ENCODE results near the gene TSPO.
"Not testable (repeated sequence)": the region's sequence is repeated elsewhere in the genome, so short reads cannot be mapped to it uniquely, and the experiment has no call there.

Gene TSPO

DNA sequence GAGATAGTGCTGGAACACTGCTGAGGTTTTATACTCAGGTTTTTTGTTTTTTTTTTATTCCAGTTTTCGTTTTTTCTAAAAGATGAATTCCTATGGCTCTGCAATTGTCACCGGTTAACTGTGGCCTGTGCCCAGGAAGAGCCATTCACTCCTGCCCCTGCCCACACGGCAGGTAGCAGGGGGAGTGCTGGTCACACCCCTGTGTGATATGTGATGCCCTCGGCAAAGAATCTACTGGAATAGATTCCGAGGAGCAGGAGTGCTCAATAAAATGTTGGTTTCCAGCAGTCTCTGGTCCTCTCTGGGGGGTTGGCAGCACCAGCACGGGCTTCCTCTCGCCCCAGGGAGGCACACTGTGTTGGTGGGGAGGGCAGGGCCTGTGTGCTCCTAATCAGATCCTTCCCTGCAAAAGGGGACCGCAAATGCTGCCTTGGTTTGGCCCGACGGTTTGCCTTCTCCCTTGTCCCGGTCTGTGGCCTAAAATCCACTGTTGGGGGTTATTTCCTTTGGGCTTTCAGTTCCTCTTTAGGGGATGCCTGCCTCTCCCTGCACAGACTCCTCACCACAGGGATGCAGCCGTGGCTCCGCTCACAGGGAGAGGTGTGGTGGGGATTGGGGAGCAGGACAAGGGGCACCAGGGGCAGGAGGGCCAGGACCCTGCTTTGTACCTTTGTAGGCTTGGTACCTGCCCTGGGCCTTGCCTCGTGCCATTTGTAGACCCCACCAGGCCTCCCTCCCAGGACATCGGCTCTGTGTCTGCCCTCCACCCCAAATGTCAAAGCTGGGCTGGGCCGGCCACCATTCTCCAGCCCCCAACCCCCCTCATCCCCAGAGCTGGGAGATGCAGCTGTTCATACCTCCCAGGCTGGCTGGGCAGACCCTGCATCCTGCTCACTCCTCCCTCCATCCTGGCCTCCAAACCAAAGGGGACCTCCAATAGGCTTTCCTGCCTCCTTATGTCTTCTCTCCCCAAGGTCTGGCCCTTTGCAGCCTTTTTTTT, 21.6 kb upstream of the TSPO start:
- no peak overlapping the region for H3K4me3 ChIP-seq (ENCODE audit: low read depth, low read length)
- no peak for DNase-seq (ENCODE audit: low read depth)

DNA sequence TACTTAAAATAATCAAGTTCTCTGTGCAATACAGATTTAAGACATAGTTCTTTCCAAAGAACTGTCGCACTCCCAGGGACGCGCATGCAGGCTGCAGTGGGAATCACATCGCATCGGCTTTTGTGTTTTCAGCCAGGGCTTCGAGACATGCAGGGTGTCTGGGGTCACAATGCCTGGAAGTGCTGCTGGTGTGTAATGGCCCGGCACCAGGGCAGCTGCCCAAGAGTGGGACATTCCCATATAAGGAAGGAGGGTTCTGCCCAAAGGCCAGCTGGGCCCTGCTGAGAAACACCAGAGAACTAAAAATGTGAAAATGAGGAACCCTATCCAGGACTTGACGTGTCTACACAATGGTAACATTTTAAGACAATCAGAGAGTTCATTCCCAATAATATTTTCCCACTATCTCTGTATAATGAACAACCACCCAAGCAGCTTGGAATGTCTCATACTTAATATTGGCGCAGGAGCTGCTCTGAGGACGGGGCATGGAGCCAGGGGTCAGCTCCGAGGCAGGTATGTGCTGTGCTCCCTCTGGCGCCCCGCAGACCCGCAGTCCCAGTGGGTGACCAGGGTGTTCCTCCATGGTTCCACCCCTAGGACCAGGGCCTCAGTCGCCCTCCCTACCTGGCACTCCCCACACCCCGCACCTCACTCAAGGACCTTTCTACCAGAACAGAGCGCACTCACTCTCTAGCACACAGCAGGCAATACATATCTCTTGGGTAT, 19.4 kb upstream of the TSPO start:
- H3K4me3 ChIP-seq (ENCODE audit: low read depth, low read length), result no peak overlapping the region

DNA sequence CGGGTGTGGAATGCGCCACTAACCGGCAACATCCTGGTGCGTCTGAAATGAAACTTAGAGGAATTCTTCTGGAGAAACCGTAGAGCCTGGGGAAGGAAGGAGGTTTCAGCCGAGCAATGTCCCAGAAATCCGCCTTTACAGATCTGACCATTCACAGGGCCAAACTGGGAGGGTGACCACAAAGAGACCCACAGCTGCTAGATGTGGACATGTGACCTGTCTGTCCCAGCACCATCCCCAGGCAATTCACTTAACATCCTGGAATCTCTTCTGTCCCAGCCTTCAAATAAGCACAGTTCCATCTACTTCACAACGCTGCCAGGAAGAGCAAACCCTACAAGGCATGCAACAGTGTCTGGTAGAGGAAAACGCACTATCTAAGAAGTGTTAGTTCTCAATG, 18.0 kb upstream of the TSPO start:
- no peak overlapping the region for H3K4me3 ChIP-seq (ENCODE audit: low read depth, low read length)
- DNase-seq (ENCODE audit: low read depth), result no peak

More for the DNA sequence above, 19.4 kb upstream of the TSPO start:
- DNase-seq (ENCODE audit: low read depth), result no peak

DNA sequence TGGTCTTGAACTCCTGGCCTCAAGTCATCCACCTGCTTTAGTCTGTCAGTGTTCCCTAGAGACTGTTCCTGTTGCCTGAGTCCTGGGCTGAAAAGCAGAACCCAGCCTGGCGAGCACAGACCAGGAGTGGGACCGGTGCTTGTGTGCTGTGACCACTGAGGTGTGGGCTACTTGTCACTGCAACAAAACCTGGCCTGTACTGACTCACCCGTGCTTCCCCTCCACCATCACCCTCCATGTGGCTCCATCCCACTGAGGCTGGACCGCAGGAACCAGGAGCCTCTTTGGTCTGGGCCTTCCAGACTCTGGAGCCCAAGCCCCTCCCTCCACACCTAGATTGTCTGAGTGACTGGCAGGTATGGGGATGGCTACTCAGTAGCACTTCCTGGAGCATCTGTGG, 16.8 kb upstream of the TSPO start:
- no peak overlapping the region for H3K4me3 ChIP-seq (ENCODE audit: low read depth, low read length)
- no peak for DNase-seq (ENCODE audit: low read depth)

DNA sequence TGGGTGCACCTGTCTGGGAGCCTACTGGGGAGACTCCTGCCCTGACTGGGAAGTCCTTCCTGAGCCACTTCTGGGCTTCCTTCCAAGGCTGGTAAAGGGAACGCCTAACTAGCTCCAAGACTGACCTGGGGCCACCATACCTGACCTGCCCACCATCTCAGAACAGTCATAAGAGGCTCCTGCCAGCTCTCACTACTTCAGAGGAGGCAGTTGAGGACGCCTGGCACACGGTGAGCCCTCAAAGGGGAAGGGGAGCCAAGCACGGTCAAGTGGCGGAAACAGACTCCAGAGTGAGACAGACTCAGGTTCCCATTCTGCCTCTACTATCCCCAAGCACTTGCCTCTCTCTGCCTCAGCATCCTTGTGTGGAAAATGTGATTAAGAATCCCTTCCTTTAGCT, 15.8 kb upstream of the TSPO start:
- DNase-seq (ENCODE audit: low read depth), result no peak
- no peak overlapping the region for H3K4me3 ChIP-seq (ENCODE audit: low read depth, low read length)

DNA sequence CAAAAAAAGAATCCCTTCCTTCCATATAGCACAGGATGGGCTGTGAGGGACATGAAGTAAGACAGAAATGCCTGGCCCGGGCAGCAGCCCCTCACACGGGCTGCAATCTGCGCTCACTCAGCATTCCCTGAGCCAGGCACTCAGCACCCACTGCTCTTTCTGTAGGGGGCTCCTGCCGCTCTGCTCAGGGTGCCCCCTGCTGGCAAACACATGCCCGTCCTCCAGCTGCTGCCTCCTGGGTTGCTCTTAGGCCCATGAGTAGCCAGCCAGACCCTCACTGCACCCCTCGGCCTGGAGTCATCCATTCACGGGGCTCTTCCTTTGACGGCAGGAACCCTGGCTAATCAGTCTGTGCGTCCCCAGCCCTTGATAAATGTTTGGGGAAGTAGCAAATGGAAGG, 15.1 kb upstream of the TSPO start:
- no peak for DNase-seq (ENCODE audit: low read depth)
- H3K4me3 ChIP-seq (ENCODE audit: low read depth, low read length), result no peak overlapping the region

DNA sequence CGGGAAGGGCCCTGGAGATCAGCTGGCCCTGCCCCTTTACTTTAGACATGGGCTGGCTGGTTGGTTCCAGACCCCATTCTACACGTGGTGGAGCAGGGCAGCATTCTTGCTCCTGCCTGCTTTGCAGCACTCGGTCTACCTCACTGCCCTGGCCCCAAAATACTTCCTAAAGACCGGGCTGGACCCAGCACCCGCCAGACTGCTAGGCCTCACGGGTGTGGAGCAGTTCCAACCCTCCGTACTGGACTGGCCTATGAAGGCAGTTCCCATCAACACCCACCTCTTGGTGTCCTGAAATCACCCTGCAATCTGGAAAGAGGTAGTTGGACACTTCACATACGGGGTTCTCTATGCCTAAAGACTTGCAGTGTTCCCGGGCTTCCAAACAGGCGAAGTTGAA, 14.6 kb upstream of the TSPO start:
- DNase-seq (ENCODE audit: low read depth), result no peak
- no peak overlapping the region for H3K4me3 ChIP-seq (ENCODE audit: low read depth, low read length)

DNA sequence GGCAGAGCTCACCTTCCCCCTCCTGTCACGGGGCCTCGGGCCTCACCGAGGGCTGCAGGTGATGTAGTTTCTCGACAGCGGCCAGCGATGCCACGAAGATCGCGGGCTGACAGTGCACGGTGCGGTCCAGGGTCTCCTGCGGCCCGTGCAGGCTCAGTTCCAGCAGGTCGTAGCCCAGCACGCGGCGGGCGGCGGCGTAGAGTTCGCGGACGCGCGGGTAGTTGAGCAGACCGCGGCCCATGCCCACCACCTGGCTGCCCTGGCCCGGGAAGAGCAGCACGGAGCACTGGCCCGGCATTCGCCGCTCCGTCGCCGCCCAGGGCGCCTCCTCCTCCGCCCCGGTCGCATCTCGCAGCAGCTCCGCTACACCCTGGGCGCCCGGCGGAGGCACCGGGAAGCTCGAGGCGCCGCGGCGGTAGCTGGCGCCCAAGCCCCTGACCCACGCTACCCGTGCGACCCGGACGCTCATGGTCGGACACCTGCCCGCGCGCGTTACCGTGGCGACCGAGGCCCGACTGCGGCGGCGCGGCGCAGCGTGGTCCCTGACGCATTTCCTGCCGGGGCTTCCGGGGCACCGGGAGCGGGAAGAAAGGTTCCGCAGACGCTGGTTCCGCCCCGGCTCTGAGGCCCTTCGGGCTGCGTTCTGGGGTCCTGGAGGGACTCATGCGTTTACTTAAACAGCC, 8.3 kb upstream of the TSPO start, which contains the start of gene MCAT:
Gene MCAT (minus strand): TSS at position 519 of the 683 bp plus-strand sequence. CDS start 50 bp downstream, at position 469.
- peak within 1 kb of the TSS; percentile 93 for H3K4me3 ChIP-seq (ENCODE audit: low read depth, low read length)
- no peak for DNase-seq (ENCODE audit: low read depth)

DNA sequence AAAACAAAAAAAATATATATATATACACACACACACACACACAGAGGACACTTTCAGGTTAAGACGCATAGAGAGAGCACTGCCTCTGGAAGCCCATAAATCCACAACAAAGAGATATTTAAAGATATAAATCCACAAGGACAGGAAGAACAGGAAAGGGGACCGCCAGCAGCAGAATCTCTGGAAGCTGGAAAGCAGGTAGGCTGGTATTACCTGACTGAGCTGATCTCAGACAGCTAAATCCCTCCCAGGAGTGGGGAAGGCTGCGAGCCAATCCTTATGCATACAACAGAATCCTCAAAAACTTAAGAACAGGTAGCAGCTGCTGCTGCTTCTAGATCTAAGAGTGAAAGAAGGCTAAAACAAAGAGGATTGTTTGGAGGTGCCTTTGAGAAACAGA, 6.4 kb upstream of the TSPO start:
- no peak overlapping the region for H3K4me3 ChIP-seq (ENCODE audit: low read depth, low read length)
- DNase-seq (ENCODE audit: low read depth), result no peak

DNA sequence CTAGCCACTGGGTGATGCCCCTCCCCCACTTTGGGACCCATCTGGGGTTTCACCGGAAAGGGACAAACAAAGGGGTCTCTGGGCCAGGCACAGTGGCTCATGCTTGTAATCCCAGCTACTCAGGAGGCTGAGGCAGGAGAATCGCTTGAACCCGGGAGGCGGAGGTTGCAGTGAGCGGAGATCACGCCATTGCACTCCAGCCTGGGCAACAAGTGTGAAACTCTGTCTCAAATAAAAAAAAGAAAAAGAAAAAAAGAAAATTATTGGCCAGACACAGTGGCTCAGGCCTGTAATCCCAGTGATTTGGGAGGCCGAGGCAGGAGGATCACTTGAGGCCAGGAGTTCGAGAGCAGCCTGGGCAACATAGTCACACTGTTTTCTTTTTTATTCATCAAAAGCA, 6.0 kb upstream of the TSPO start:
- not testable (repeated sequence) for H3K4me3 ChIP-seq (ENCODE audit: low read depth, low read length); DNase-seq (ENCODE audit: low read depth)

DNA sequence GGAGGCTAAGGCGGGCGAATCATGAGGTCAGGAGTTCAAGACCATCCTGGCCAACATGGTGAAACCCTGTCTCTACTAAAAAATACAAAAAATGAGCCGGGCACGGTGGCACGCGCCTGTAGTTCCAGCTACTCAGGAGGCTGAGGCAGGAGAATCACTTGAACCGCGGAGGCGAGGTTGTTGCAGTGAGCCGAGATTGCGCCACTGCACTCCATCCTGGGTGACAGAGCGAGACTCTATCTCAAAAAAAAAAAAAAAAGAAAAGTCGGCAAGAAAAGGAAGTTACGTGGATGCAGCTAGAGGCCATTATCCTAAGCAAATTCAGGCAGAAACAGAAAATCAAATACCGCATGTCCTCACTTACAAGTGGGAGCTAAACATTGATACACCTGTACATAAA, 5.0 kb upstream of the TSPO start:
- DNase-seq (ENCODE audit: low read depth); H3K4me3 ChIP-seq (ENCODE audit: low read depth, low read length): not testable (repeated sequence)

DNA sequence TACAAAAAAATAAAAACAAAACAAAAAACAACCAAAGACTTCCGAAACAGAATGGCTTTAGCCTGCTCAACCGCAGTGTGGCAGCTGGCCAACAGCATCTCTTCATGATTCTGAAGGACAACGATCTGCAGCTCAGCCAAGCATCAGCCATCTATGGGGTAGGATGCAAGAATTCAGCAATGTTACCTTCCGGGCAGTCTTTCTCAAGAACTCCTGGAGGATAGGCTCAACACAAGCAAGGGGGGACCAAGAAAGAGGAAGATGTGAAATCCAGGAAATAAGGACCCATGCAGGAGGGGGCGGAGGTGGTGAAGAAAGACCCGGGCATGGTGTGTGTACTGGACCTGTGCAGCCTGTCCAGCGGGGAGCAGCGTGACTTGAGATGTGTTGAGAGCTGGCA, 3.5 kb upstream of the TSPO start:
- no peak overlapping the region for H3K4me3 ChIP-seq (ENCODE audit: low read depth, low read length)

DNA sequence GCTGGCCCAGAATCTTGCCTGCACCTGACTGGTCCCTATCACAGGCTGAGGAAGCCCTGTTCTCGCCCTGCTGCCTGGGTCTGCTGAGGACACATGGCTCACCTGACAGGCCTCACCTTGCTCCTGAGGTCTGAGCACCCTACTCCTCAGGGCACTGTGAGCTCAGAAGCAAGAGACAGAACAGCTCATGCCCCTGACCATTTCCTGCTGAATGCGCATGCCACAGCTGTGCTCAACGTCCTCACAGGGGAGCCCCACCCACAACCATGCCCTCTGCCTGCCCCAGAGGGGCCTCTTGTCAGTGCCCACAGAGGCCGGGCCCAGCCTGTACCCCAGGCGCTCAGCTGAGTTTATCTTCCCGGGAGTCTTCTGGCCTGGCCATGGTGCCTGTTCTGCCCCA, 2.8 kb upstream of the TSPO start:
- DNase-seq (ENCODE audit: low read depth), result no peak
- H3K4me3 ChIP-seq (ENCODE audit: low read depth, low read length), result no peak overlapping the region

More for the DNA sequence above, 3.5 kb upstream of the TSPO start:
- DNase-seq (ENCODE audit: low read depth), result no peak

DNA sequence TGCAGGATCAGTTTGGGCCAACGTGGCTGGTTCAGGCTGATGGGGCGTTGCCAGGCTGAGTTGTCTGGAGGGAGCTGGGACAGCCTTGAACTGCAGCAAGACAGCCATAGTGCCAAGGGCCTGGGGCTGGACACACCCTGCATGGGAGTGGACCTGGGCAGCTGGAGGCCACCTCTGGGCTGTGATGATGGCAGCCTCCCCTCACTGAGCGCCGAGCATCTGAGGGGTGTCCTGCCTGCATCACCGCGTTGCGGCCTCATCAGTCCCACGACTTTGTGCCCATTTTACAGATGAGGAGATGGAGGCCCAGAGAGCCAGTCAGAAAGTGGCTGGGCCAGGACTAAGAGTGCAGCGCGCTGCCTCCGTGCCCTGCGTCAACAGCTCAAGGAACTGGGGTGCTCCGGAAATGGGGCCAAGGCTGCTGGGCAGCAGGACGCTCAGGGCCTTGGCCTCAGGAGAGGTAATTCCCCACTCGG, 590 bp upstream of the TSPO start:
- DNase-seq (ENCODE audit: low read depth), result no peak
- peak overlapping the region; percentile 79 for H3K4me3 ChIP-seq (ENCODE audit: low read depth, low read length)

DNA sequence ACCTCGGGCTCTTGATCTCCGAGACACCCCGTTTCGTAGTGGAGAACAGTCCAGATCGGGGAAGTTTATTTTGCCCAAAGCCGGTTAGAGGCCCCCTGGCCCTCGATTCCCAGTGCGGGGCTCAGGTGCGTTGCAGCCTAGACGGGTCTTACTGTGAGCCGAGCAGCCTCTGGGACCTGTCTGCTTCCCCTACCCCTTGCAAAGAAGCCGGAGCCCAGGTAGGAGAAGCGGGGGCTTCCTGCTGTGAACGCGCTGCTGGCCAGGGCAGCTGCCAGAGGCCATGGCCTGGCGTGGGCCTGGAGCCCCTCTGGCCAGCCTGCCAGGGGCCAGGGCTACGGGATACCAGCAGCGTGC, 621 bp downstream of the TSPO start:
- DNase-seq (ENCODE audit: low read depth), result no peak
- H3K4me3 ChIP-seq (ENCODE audit: low read depth, low read length), result peak overlapping the region; percentile 79

DNA sequence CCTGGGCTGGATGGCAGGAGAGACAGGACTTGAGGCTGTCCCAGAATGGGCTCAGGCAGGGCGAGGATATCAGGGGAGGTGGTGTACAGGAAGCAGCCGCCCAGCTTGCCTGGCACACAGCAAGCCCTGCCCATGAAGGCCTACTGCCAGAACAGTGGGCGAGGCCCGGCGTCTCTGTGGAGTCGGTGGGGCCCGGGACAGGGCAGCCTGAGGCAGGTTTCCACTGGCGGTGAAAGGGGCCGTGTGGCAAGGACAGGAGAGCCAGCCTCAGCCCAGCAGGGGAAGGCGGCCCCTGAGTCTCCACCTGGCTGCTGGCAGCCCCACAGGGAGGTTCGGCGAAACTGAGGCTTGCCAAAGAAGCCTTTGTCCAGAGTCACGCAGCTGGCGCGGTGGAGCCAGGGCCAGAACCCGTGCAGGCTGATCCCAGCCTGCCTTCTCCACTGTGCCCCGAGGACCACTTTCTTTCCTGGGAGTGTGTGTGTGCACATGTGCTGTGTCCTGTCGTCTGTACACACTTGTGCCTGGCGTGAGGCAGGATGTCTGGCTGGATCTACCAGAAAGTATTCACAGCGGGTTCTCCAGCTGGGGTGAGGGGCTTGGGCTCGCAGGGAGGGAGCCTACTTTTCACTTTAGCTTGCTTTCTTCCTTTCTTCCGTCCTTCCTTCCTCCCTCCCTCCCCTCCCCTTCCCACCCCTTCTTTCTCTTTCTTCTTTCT, 1.2 kb downstream of the TSPO start:
- H3K4me3 ChIP-seq (ENCODE audit: low read depth, low read length), result peak overlapping the region; percentile 79
- DNase-seq (ENCODE audit: low read depth), result no peak

DNA sequence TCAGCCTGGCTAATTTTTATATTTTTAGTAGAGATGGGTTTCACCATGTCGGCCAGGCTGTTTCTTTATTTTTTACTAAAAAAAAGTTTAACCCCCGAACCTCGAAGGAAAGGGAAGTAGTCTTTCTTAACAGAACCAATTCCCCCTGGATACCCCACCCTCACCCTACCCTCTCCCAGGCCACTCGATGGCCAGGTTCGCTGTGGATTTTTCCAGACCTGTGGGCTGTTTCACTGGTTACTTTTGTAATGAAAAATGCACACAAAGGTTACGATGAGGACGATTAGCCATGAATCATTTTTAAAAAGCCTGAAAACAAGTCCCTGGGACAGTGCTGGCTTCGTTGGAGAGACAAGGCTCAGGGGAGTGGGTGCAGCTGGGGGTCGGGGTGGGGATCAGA, 2.5 kb downstream of the TSPO start:
- no peak for DNase-seq (ENCODE audit: low read depth)
- no peak overlapping the region for H3K4me3 ChIP-seq (ENCODE audit: low read depth, low read length)

DNA sequence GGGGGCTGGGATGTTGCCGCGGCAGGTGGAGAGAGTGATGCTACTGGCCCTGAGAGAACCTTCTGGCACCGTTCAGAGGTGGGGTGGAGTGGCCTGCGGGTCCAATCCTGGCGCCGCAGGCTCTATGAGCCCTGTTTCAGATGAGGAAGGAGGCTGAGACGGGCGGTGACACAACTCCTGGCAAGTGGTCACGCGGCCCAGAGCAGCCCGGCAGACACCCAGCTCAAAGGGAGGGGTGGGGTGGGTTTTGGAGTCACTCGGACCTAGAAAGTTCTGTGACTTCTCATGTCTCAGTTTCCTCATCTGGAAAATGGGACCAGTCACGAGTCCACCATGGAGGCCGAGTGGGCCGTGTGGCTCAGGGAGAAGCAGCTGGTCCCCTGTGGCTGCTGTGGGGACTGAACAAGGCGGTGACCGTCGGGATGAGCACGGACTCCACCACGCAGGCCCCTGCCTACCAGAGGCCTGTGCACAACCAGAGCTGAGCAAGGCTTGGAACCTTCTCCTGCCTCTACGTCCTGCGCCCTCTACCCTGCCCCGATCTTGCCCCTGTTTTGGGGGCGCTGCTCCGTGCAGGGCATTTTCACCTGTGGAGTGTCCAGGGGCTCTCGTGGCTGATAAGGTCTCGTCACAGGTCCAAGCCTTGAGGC, 3.7 kb downstream of the TSPO start:
- DNase-seq (ENCODE audit: low read depth), result no peak
- H3K4me3 ChIP-seq (ENCODE audit: low read depth, low read length), result no peak overlapping the region

DNA sequence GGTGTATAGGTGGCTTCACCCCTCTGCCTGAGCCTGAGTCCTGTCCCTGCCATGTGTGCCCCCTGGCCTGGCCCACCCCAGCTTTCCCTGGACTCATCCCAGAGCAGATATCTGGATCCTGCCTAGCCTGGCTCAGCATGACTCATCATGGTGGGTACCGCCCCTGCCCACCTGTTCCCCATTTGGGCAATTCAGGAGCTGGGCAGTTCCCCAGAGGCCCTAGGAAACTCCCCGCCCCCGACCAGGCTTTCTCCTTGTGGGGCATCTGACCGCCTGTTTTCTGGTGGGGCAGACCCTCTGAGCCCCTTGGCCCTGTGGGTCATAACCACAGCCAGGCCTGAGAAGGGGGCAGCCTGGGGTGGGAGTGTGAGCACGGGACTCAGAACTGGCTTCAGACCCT, 4.4 kb downstream of the TSPO start:
- H3K4me3 ChIP-seq (ENCODE audit: low read depth, low read length), result no peak overlapping the region
- DNase-seq (ENCODE audit: low read depth), result no peak
